ENCODE data around the gene OGFRL1. TPM values are rescaled to one million over a fixed set of nuclear protein-coding genes. Genes with fewer than 3 reads are reported as not detected.

The OGFRL1 gene
- total and polyA plus RNA-seq, 2 of the 4 experiments (the other 2 are of a cell fraction) = 5.4 to 5.7 TPM

DNA sequence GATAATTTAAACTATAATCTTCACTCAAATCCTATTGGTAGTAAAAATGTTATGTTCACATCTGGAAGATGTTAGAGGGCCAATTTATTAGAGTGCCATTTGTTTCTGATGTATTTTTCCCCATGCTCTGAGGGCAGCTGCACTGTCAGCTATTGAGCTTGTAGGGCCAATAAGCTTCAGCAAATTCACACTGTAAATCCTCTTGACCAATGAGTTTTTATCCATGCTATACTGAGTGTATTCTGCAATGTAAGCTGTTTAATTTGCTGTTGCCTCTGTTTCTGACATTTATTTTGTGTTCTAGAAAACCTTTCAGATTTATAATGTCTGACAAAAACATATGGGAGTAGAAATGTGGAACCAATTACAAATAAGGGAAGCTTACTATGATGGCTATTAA lies 62.6 kb downstream of the OGFRL1 start:
- no peak overlapping the region for H3K56ac ChIP-seq (ENCODE audit: extremely low read depth, insufficient read depth, low read length)
- no peak overlapping the region for H4K91ac ChIP-seq (ENCODE audit: insufficient read depth, low read depth, low read length)
- H3K36me3 ChIP-seq (ENCODE audit: control insufficient read depth, insufficient read depth, low read length) = no peaks in the 10 kb centered on the region
- no peak overlapping the region for H4K5ac ChIP-seq (ENCODE audit: low read depth, low read length)
- no peak overlapping the region for H3K4me3 ChIP-seq (ENCODE audit: insufficient read depth, low read depth, low read length)
- H4K20me1 ChIP-seq (ENCODE audit: insufficient read depth, low read length) = no peaks in the 10 kb centered on the region
- H2AK9ac ChIP-seq (replicated peaks; ENCODE audit: low read depth, low read length, poor library complexity) = no peak overlapping the region
- H3K4me1 ChIP-seq (ENCODE audit: control insufficient read depth, insufficient read depth, low read length) = peaks cover 5% of the 10 kb centered on the region
- H2BK120ac ChIP-seq (ENCODE audit: low read depth, low read length) = no peak overlapping the region
- H2BK5ac ChIP-seq (ENCODE audit: low read depth, low read length, poor library complexity, severe bottlenecking) = peak overlapping the region; percentile 17
- DNase-seq (no peak), ATAC-seq (ENCODE audit: low read depth) (no peak; the same call in 1 of the 2 replicates)
- no peak overlapping the region for H3K4ac ChIP-seq (ENCODE audit: low read depth, low read length)
- CTCF ChIA-PET = interaction anchor here (0.6 to 1.5 kb wide), 2 partner anchors 164 to 1606 kb away, joined by 3 to 4 read pairs; no protein-coding TSS in a partner anchor
- peak overlapping the region; percentile 2; the same call in 1 of the 2 replicates for H2BK20ac ChIP-seq (ENCODE audit: low read depth, low read length)
- peak; percentile 53 for TF ChIP-seq MAFK (IDR thresholded peaks at IDR 0.05; ENCODE audit: low read depth, low read length)
- no peak for TF ChIP-seq CHD1 (IDR thresholded peaks at IDR 0.05; ENCODE audit: low read depth, low read length)
- 0 out of 2 replicates have a peak overlapping the region, but pooled peaks have one; percentile 38 for H2AK5ac ChIP-seq (ENCODE audit: low read depth, low read length)
- POLR2A ChIA-PET (ENCODE audit: unreplicated experiment) = interaction anchor here (0.6 kb wide), 1 partner anchor 333 kb away, joined by 3 read pairs; no protein-coding TSS in a partner anchor
- in situ Hi-C loops (cut with MboI; ENCODE audit: low sequenced_read_pairs) = no loop called here
- no peak overlapping the region for H4K8ac ChIP-seq (ENCODE audit: low read depth in 2 of 2, low read length in 2 of 2)
- H3K9ac ChIP-seq (ENCODE audit: low read depth, low read length) = no peak overlapping the region
- no peak overlapping the region for H3K23ac ChIP-seq (ENCODE audit: low read depth, low read length)
- peaks cover 4% of the 10 kb centered on the region for H3K9me1 ChIP-seq (ENCODE audit: insufficient read depth, low read length)
- H3K14ac ChIP-seq (replicated peaks; ENCODE audit: low read depth, low read length) = no peak overlapping the region
- 0 out of 4 replicates have a peak, but pooled peaks cover 3 to 5% of the 10 kb centered on the region in 2 experiments for H3K79me1 ChIP-seq (ENCODE audit: low read depth in 1 of 2, low read length in 2 of 2)
- H3K9me3 ChIP-seq (ENCODE audit: control insufficient read depth, insufficient read depth, low read length) = no peaks in the 10 kb centered on the region
- dilution Hi-C loops (cut with HindIII; ENCODE audit: low sequenced_read_pairs, unreplicated experiment) = loop anchor here (25.0 kb wide), 1 partner anchor 164 kb away; no protein-coding TSS in a partner anchor
- intact Hi-C loops (cut with micrococcal nuclease) = no loop called here
- no peak overlapping the region for H3K27ac ChIP-seq (ENCODE audit: insufficient read depth, low read length)
- H2BK15ac ChIP-seq (ENCODE audit: low read depth, low read length) = 0 out of 3 replicates have a peak overlapping the region, but pooled peaks have one; percentile 49
- no TSS peak for BruUV-seq (replicated peaks)
- no peak overlapping the region for H3K18ac ChIP-seq (ENCODE audit: low read depth, low read length)
- H3K4me2 ChIP-seq (ENCODE audit: low read depth, low read length) = no peak overlapping the region
- no peaks in the 10 kb centered on the region for H3K27me3 ChIP-seq (ENCODE audit: control insufficient read depth, insufficient read depth, low read length)
- no peak overlapping the region for H2AFZ ChIP-seq (replicated peaks; ENCODE audit: low read length, poor library complexity)
